SK-N-MC (cell line): ENCODE data around the gene CMIP.
"Not testable (repeated sequence)": the region's sequence is repeated elsewhere in the genome, so short reads cannot be mapped to it uniquely, and the experiment has no call there.

ENCODE experiments used
- DNase-seq: peaks from one replicate; pipeline ENCODE4 v3.0.0-alpha.2; 2011; ENCODE audit warnings: low read depth, low spot score
- H3K27ac ChIP-seq: fragments of 200-600 bp; sonication (generic); 2 replicates; pipeline ENCODE4 v1.5.1; 2016; ENCODE audit warnings: mixed run types
- H3K36me3 ChIP-seq: fragments of 200-600 bp; sonication (generic); 2 replicates; pipeline ENCODE4 v1.6.1; 2017; ENCODE audit warnings: antibody characterized with exemption, low read length, mixed read lengths; ENCODE audit not compliant: insufficient read depth
- H3K4me3 ChIP-seq: fragments of 200-600 bp; sonication (generic); 2 replicates; pipeline ENCODE4 v1.5.1; 2016
- H3K9ac ChIP-seq: fragments of 200-600 bp; sonication (generic); 2 replicates; pipeline ENCODE4 v1.8.0; 2017; ENCODE audit warnings: mixed run types, mixed read lengths; ENCODE audit not compliant: insufficient read length
- H3K9me3 ChIP-seq: fragments of 200-600 bp; sonication (generic); 2 replicates; pipeline ENCODE4 v1.6.1; 2017; ENCODE audit warnings: low read depth, mild to moderate bottlenecking, antibody characterized with exemption, low read length, moderate library complexity, mixed read lengths
- EZH2 ChIP-seq: fragments of 200-600 bp; sonication (generic); IDR thresholded peaks from one replicate; pipeline ENCODE4 v1.6.1; 2017; ENCODE audit warnings: antibody characterized with exemption
- FOXP2 ChIP-seq: optimal IDR thresholded peaks from 2 replicates; pipeline ENCODE3; 2011; ENCODE audit warnings: mild to moderate bottlenecking, moderate library complexity; ENCODE audit not compliant: insufficient read depth; ENCODE audit errors: extremely low read length, control extremely low read depth
- POLR2AphosphoS5 ChIP-seq: IDR thresholded peaks from 2 replicates; pipeline ENCODE4 v1.6.1; 2012; ENCODE audit warnings: mild to moderate bottlenecking, low read depth, low read length, borderline replicate concordance

The CMIP gene

DNA sequence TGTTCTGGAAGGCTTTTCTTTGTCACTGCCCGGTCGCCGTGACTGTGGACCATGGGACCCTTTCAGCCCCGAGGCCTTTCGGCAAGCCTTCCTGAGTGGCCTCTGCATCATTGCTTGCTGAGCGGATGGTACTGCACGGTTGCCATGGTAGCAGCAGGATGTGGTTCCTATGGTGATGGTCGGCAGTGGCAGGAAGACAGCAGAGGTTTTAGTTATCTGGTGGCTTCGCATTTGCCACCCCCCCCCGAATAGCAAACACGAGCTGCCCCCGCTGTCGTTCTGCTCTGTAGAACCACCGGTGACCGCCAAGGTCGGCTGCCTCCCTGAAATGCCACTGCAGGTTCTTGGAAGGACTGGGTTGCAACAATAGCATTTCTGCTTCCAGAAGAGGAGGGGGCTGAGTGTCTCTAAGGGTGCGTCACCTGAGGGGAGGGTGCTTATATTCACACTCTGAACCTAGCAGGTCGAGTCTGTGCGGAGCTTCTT lies 76.6 kb downstream of the CMIP start:
- no peak overlapping the region for H3K4me3 ChIP-seq
- no peaks in the 10 kb centered on the region for H3K9me3 ChIP-seq
- TF ChIP-seq POLR2AphosphoS5 (no peak), EZH2 (no peak), FOXP2 (no peak)
- no peak overlapping the region for H3K27ac ChIP-seq
- H3K9ac ChIP-seq = no peak overlapping the region
- DNase-seq = no peak
- no peaks in the 10 kb centered on the region for H3K36me3 ChIP-seq

DNA sequence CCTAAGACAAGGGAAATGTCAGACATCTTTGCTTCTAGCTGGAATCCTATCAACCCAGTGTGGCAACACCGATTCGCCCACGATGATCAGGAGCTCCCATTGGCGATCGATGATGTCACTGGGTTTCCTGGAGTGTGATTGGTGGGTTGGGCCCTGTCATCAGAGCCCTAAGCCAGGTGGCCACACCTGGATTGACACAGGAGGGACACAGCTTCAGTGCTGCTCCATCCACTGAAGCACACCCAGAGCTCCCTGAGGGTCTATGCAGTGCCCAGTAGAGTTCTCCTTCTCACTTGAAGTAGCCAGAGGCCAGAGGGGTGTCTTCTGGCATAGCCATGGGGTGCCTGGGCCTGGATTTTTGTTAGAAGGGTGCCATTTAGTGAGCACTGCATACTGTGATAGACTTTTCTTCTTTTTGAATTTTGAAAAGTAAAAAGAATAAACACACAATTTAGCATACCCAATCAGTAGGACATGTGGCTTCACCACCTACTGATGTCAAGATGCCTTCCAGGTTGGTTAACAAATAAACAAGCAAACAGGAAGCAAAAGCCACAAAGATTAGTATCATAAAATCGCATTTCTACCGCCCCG lies 77.6 kb downstream of the CMIP start:
- no peak overlapping the region for H3K27ac ChIP-seq

DNA sequence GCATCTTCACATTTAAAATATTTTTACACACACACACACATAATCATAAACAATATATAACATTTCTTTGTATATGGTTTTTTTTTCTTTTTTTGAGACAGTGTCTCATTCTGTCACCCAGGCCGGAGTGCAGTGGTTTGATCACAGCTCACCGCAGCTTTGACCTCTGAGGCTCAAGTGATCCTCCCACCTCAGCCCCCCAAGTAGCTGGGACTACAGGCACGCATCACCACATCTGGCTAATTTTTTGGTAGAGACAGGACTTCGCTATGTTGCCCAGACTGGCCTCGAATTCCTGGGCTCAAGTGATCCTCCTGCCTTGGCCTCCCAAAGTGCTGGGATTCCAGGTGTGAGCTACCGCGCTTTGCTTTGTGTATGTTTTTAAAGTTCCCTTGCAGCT lies 78.2 kb downstream of the CMIP start:
- not testable (repeated sequence) for H3K9me3 ChIP-seq, H3K4me3 ChIP-seq, H3K9ac ChIP-seq, DNase-seq, H3K27ac ChIP-seq, H3K36me3 ChIP-seq

More for the DNA sequence above, 77.6 kb downstream of the CMIP start:
- Histone ChIP-seq H3K4me3 (no peak overlapping the region), H3K36me3 (no peaks in the 10 kb centered on the region), H3K9ac (no peak overlapping the region), H3K9me3 (no peaks in the 10 kb centered on the region)
- no peak for DNase-seq
- TF ChIP-seq POLR2AphosphoS5 (no peak), FOXP2 (no peak), EZH2 (no peak)

DNA sequence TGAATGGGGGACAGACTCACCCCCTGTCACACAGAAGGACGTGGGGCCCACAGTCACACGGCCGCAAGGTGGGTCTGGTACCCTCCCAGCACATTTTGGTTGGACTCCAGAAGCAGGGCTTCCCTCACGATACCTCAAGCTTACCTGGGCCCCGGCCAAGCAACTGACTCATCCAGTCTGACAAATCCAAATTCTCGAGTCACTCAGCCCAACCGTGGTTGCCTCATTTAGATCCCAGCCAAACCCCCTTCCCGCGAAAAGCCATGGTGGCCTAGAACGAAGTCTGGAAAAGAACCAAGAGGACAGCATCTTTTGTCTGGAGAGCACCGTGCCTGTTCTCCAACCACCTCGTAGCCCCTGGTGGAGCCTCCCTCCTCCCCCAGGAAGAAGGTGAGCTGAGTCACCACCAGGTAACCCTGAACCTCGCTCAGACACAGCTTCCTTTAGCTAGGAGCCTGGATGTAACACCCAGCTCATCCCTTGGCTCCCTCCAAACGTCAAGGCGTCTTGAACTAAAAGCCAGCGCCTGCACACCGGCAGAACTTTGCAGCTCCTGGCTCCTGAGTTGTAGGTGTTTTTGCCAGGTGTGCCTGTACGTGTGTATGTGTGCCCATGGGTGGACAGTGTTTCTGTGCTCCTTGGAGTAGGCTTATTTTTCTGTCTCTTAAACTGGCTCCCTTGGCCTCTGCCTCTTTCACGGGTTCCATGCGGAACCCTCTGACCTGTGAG lies 78.9 kb downstream of the CMIP start:
- Histone ChIP-seq H3K9me3 (no peaks in the 10 kb centered on the region), H3K36me3 (no peaks in the 10 kb centered on the region), H3K9ac (no peak overlapping the region), H3K4me3 (no peak overlapping the region), H3K27ac (no peak overlapping the region)
- no peak for DNase-seq
- TF ChIP-seq EZH2 = no peak
- no peak for TF ChIP-seq POLR2AphosphoS5
- TF ChIP-seq FOXP2 = no peak

DNA sequence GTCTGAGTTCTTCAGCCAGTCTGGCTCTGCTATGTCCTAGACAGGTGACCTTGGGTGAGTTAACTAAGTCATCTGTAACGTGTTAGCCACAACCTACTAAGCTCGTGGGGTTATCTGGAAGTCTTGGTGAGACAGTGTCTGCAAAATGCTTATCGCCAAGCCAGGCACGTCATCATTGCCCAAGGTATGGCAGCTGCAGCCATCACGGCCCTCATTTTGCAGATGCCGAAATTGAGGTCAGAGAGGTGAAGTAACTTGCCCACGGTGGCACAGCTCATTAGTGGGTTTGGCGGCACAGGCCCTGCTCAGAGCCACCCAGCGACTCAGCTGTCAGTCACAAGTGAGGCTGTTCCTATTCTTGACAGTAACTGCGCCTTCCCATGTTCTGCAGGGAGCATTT lies 79.8 kb downstream of the CMIP start:
- Histone ChIP-seq H3K9me3 (no peaks in the 10 kb centered on the region), H3K36me3 (no peaks in the 10 kb centered on the region), H3K9ac (no peak overlapping the region), H3K27ac (no peak overlapping the region), H3K4me3 (no peak overlapping the region)
- no peak for DNase-seq
- no peak for TF ChIP-seq FOXP2
- no peak for TF ChIP-seq POLR2AphosphoS5
- TF ChIP-seq EZH2 = no peak

DNA sequence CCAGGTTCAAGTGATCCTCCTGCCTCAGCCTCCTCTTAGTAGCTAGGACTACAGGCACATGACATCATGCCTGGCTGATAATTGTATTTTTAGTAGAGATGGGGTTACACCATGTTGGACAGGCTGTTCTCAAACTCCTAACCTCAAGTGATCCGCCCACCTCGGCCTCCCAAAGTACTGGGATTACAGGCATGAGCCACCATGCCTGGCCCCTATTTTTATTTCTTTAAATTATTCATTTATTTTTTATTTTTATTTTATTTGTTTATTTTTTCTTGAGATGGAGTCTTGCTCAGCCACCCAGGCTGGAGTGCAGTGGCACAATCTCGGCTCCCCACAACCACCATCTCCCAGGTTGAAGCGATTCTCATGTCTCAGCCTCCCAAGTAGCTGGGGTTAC lies 80.3 kb downstream of the CMIP start:
- not testable (repeated sequence) for H3K4me3 ChIP-seq, H3K27ac ChIP-seq, H3K9ac ChIP-seq, DNase-seq, H3K9me3 ChIP-seq, H3K36me3 ChIP-seq

DNA sequence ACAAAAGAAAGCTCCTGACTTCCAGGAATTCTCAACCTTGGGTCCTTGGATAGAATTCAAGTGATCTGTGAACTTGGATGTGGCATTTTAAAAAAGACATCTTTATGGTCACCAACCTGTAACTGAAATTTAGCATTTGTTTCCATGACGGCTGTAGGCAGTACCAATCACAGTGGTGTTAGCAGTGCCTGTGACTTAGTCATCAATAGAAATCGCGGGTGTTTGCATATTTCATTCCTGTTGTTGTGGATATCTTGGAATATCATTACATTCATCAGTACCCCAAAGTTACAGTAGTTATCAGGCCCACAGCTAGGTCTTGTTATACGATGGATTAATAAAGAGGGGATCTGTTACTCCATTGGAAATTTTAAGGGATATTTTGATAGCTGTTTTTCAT lies 81.6 kb downstream of the CMIP start:
- Histone ChIP-seq H3K27ac (no peak overlapping the region), H3K4me3 (no peak overlapping the region), H3K9ac (no peak overlapping the region), H3K36me3 (no peaks in the 10 kb centered on the region), H3K9me3 (no peaks in the 10 kb centered on the region)
- DNase-seq = no peak
- no peak for TF ChIP-seq POLR2AphosphoS5
- TF ChIP-seq FOXP2 = no peak
- TF ChIP-seq EZH2 = no peak

DNA sequence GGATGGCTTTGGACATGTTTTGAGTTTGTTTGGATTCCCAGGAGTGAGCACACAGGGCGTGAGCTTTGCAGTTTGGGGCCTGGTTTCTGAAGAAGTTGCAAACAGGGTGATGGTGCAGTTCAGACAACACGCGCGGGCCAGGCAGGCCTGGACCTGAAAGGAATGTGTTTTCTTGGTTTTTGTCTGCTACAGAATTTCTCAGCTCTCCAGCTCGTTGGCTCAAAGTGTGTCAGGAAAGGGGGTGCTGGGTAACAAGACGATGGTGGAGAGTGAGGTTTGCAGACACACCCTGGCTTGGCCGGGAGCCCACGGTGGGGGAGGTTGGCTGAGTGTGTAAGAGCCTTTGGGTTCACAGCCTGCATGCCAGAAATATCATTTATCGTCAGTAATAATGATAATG lies 82.3 kb downstream of the CMIP start:
- Histone ChIP-seq H3K9me3 (no peaks in the 10 kb centered on the region), H3K9ac (no peak overlapping the region), H3K36me3 (no peaks in the 10 kb centered on the region), H3K4me3 (no peak overlapping the region), H3K27ac (no peak overlapping the region)
- TF ChIP-seq FOXP2 (no peak), POLR2AphosphoS5 (no peak), EZH2 (no peak)
- DNase-seq = no peak

DNA sequence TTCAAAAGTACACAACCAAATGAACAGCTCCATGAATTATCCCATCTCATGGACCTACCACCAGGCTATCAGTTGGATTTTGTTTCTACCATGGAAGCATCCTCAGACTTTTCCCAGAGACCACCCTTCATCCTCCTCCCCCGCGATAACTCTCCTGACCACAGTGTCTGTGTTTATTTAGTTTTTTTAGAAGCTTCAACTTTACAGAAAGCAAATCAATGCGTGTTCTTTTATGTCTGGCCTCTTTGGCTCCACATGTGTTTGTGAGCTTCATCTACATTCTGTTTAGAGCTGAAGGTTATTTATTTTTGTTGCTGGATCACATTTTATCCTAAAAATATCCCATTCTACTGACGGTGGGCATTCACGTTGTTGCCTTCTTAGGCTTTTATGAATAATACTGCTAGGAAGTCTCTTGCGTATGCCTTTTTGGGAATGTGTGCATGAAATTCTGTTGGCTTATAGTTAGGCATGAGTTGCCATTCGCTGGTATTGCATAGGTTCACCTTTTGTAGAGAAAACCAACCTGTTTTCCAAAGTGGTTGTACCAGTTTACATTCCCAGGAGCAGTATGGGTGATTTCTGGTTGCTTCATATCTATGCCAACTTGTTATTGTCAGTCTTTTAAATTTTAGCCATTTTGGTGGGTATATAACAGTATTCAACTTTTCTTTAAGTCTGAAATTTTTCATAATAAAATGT lies 83.0 kb downstream of the CMIP start:
- no peaks in the 10 kb centered on the region for H3K36me3 ChIP-seq
- no peak for DNase-seq
- H3K27ac ChIP-seq = no peak overlapping the region
- no peak for TF ChIP-seq EZH2
- no peak for TF ChIP-seq POLR2AphosphoS5
- TF ChIP-seq FOXP2 = no peak
- H3K9me3 ChIP-seq = no peaks in the 10 kb centered on the region
- H3K9ac ChIP-seq = no peak overlapping the region
- H3K4me3 ChIP-seq = no peak overlapping the region
